ENCODE measurements around the gene CXCL8. TPM values are rescaled to one million over a fixed set of nuclear protein-coding genes. Genes with fewer than 3 reads are reported as not detected.

Gene CXCL8
- total and polyA plus RNA-seq, 9 donors, result 0.48 to 48.3 (median 2.6) TPM

DNA sequence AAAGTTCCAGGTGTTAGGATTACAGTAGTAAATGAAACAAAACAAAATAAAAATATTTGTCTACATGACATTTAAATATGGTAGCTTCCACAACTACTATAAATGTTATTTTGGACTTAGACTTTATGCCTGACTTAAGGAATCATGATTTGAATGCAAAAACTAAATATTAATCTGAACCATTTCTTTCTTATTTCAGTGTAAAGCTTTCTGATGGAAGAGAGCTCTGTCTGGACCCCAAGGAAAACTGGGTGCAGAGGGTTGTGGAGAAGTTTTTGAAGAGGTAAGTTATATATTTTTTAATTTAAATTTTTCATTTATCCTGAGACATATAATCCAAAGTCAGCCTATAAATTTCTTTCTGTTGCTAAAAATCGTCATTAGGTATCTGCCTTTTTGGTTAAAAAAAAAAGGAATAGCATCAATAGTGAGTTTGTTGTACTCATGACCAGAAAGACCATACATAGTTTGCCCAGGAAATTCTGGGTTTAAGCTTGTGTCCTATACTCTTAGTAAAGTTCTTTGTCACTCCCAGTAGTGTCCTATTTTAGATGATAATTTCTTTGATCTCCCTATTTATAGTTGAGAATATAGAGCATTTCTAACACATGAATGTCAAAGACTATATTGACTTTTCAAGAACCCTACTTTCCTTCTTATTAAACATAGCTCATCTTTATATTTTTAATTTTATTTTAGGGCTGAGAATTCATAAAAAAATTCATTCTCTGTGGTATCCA, 1.6 kb downstream of the CXCL8 start:
- WGBS, 3 donors, result 56 to 64% (median 58%) methylated on average over 1 of the region's 1 CpG
- no peaks in the 10 kb centered on the region for H3K27me3 ChIP-seq
- no peaks in the 10 kb centered on the region for H3K4me1 ChIP-seq (ENCODE audit: insufficient read depth)
- no peak overlapping the region for H3K4me3 ChIP-seq
- TF ChIP-seq, protein P1, sequence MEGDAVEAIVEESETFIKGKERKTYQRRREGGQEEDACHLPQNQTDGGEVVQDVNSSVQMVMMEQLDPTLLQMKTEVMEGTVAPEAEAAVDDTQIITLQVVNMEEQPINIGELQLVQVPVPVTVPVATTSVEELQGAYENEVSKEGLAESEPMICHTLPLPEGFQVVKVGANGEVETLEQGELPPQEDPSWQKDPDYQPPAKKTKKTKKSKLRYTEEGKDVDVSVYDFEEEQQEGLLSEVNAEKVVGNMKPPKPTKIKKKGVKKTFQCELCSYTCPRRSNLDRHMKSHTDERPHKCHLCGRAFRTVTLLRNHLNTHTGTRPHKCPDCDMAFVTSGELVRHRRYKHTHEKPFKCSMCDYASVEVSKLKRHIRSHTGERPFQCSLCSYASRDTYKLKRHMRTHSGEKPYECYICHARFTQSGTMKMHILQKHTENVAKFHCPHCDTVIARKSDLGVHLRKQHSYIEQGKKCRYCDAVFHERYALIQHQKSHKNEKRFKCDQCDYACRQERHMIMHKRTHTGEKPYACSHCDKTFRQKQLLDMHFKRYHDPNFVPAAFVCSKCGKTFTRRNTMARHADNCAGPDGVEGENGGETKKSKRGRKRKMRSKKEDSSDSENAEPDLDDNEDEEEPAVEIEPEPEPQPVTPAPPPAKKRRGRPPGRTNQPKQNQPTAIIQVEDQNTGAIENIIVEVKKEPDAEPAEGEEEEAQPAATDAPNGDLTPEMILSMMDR (IDR thresholded peaks at IDR 0.05), result no peak
- no peak for TF ChIP-seq POLR2A (IDR thresholded peaks at IDR 0.05)
- TF ChIP-seq EP300 (IDR thresholded peaks at IDR 0.05), result no peak
- no peak for DNase-seq
- H3K36me3 ChIP-seq, result no peaks in the 10 kb centered on the region
- no peak overlapping the region for H3K27ac ChIP-seq
- intact Hi-C loops (cut with DNase I), result no loop called here
- no peaks in the 10 kb centered on the region for H3K9me3 ChIP-seq

DNA sequence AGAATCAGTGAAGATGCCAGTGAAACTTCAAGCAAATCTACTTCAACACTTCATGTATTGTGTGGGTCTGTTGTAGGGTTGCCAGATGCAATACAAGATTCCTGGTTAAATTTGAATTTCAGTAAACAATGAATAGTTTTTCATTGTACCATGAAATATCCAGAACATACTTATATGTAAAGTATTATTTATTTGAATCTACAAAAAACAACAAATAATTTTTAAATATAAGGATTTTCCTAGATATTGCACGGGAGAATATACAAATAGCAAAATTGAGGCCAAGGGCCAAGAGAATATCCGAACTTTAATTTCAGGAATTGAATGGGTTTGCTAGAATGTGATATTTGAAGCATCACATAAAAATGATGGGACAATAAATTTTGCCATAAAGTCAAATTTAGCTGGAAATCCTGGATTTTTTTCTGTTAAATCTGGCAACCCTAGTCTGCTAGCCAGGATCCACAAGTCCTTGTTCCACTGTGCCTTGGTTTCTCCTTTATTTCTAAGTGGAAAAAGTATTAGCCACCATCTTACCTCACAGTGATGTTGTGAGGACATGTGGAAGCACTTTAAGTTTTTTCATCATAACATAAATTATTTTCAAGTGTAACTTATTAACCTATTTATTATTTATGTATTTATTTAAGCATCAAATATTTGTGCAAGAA, 2.3 kb downstream of the CXCL8 start:
- TF ChIP-seq, protein P1 (IDR thresholded peaks at IDR 0.05), result no peak
- TF ChIP-seq POLR2A (IDR thresholded peaks at IDR 0.05) (no peak), EP300 (IDR thresholded peaks at IDR 0.05) (no peak)
- 92 to 96% (median 94%) methylated on average over 2 of the region's 2 CpGs for WGBS, 3 donors
- H3K36me3 ChIP-seq, result no peaks in the 10 kb centered on the region
- no peaks in the 10 kb centered on the region for H3K4me1 ChIP-seq (ENCODE audit: insufficient read depth)
- H3K27ac ChIP-seq, result no peak overlapping the region
- H3K27me3 ChIP-seq, result no peaks in the 10 kb centered on the region
- H3K9me3 ChIP-seq, result no peaks in the 10 kb centered on the region
- intact Hi-C loops (cut with DNase I), result no loop called here
- H3K4me3 ChIP-seq, result no peak overlapping the region
- no peak for DNase-seq

DNA sequence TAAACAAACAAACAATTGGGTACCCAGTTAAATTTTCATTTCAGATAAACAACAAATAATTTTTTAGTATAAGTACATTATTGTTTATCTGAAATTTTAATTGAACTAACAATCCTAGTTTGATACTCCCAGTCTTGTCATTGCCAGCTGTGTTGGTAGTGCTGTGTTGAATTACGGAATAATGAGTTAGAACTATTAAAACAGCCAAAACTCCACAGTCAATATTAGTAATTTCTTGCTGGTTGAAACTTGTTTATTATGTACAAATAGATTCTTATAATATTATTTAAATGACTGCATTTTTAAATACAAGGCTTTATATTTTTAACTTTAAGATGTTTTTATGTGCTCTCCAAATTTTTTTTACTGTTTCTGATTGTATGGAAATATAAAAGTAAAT, 2.9 kb downstream of the CXCL8 start:
- Histone ChIP-seq H3K4me3 (no peak overlapping the region), H3K9me3 (no peaks in the 10 kb centered on the region), H3K4me1 (ENCODE audit: insufficient read depth) (no peaks in the 10 kb centered on the region), H3K36me3 (no peaks in the 10 kb centered on the region), H3K27me3 (no peaks in the 10 kb centered on the region), H3K27ac (no peak overlapping the region)
- intact Hi-C loops (cut with DNase I), result no loop called here
- 83 to 90% (median 87%) methylated on average over 1 of the region's 1 CpG for WGBS, 3 donors
- no peak for DNase-seq
- TF ChIP-seq POLR2A (IDR thresholded peaks at IDR 0.05) (no peak), EP300 (IDR thresholded peaks at IDR 0.05) (no peak)
- TF ChIP-seq, protein P1 (IDR thresholded peaks at IDR 0.05), result no peak

DNA sequence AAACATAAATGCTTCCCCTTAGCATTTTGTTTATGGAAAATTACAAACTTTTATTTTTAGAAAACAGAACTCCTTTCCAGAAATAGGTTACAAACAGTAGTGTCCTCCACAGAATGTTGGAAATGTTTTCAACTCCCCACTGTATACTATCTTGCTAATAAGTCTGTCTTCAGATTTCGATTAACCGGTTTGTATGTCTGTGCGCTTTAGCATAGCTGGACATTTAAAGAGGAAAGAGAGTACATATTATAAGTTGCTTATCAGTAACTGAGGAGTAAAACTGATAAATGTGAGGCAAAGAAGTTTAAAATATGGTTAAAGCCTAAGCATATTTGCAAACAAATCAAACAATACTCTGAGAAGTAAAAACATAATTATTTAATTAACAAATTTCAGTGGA, 3.4 kb downstream of the CXCL8 start:
- Histone ChIP-seq H3K4me1 (ENCODE audit: insufficient read depth) (no peaks in the 10 kb centered on the region), H3K27ac (no peak overlapping the region), H3K36me3 (no peaks in the 10 kb centered on the region), H3K27me3 (no peaks in the 10 kb centered on the region), H3K4me3 (no peak overlapping the region), H3K9me3 (no peaks in the 10 kb centered on the region)
- intact Hi-C loops (cut with DNase I), result no loop called here
- 62 to 92% (median 63%) methylated on average over 3 of the region's 3 CpGs for whole genome bisulfite sequencing, 3 donors
- TF ChIP-seq, protein P1 (IDR thresholded peaks at IDR 0.05), result no peak
- TF ChIP-seq POLR2A (IDR thresholded peaks at IDR 0.05), result no peak
- TF ChIP-seq EP300 (IDR thresholded peaks at IDR 0.05), result no peak
- DNase-seq, result no peak
